Lower leg skin (tissue), 4 donors: ENCODE measurements around the gene C11orf58. TPM values are rescaled to one million over a fixed set of nuclear protein-coding genes. Genes with fewer than 3 reads are reported as not detected.
A peak's percentile ranks its signal among the peaks of the same experiment; 100 is the strongest.

ENCODE experiments used
- DNase-seq, 2 donors: peaks; one replicate each; pipeline ENCODE4 v3.0.0-alpha.2; 2019; ENCODE audit warnings: low spot score in 2 of 2
- H3K4me3 ChIP-seq: fragments of 200-600 bp; sonication (generic); 2 replicates; pipeline ENCODE4 v1.5.1; 2017; ENCODE audit warnings: mild to moderate bottlenecking, low read depth; ENCODE audit not compliant: poor library complexity, severe bottlenecking
- CTCF ChIP-seq, 3 donors: fragments of 450-650 bp; IDR thresholded peaks; one replicate each; pipeline ENCODE4 v1.5.1; 2016; ENCODE audit warnings: antibody characterized with exemption in 3 of 3, mild to moderate bottlenecking in 3 of 3, moderate library complexity in 2 of 3
- POLR2A ChIP-seq, 2 donors: fragments of 450-650 bp; IDR thresholded peaks; one replicate each; pipeline ENCODE4 v1.6.1; 2016 to 2017; ENCODE audit warnings: antibody characterized with exemption in 2 of 2, mild to moderate bottlenecking in 1 of 2, moderate library complexity in 1 of 2
- WGBS, 2 donors: methylation state at CpG; one replicate each; pipeline ENCODE4 v1.1.5; 2018; 5-methylcytosine and 5-hydroxymethylcytosine counted together
- intact Hi-C: fragments of 100-400 bp; cut with DNase I; formaldehyde crosslinking; loops from one replicate; pipeline ENCODE4 v1.15.0; 2023; ENCODE audit warnings: low total_unique reads
- total RNA-seq, 4 donors: library from RNA; depleted of rRNA; stranded (reverse); fragments of >200 nt; gene quantifications; one replicate each; pipeline ENCODE4 v1.1.0, GENCODE V29; 2016

The C11orf58 gene
- total RNA-seq, 4 donors from 2014 or later = 109 to 168 (median 154) TPM

GRCh38 chr11:16790486-16791190 lies 52.2 kb downstream of the C11orf58 start:
- TF ChIP-seq CTCF (IDR thresholded peaks at IDR 0.05) = no peak
- no peak for TF ChIP-seq POLR2A (IDR thresholded peaks at IDR 0.05)
- no peak for DNase-seq
- no peak overlapping the region for H3K4me3 ChIP-seq
- intact Hi-C loops = no loop called here
- 79 to 91% methylated on average over 11 to 16 of the region's 16 CpGs for WGBS, 2 donors

- WGBS, 2 donors = 60% methylated on average over 13 of the region's 13 CpGs
- no peak overlapping the region for H3K4me3 ChIP-seq
- no peak for TF ChIP-seq POLR2A (IDR thresholded peaks at IDR 0.05)
- intact Hi-C loops = no loop called here
- DNase-seq = peak in 1 of 2 donors; percentile 56
Measured at GRCh38 chr11:16791191-16791961, 52.9 kb downstream of the C11orf58 start.

GRCh38 chr11:16792426-16792825 lies 54.0 kb downstream of the C11orf58 start:
- intact Hi-C loops = no loop called here
- TF ChIP-seq CTCF (IDR thresholded peaks at IDR 0.05) = no peak
- TF ChIP-seq POLR2A (IDR thresholded peaks at IDR 0.05) = no peak
- H3K4me3 ChIP-seq = no peak overlapping the region
- no peak for DNase-seq

- H3K4me3 ChIP-seq = no peak overlapping the region
- TF ChIP-seq CTCF (IDR thresholded peaks at IDR 0.05) = no peak
- no peak for TF ChIP-seq POLR2A (IDR thresholded peaks at IDR 0.05)
- intact Hi-C loops = no loop called here
- no peak for DNase-seq
- 48 to 72% methylated on average over 3 of the region's 3 CpGs for WGBS, 2 donors
Measured at GRCh38 chr11:16793009-16793408, 54.6 kb downstream of the C11orf58 start.

GRCh38 chr11:16793511-16793910 lies 55.1 kb downstream of the C11orf58 start:
- intact Hi-C loops = no loop called here
- no peak for TF ChIP-seq POLR2A (IDR thresholded peaks at IDR 0.05)
- TF ChIP-seq CTCF (IDR thresholded peaks at IDR 0.05) = no peak

GRCh38 chr11:16794047-16794818 lies 55.8 kb downstream of the C11orf58 start:
- no peak overlapping the region for H3K4me3 ChIP-seq
- 90 to 93% methylated on average over 17 of the region's 17 CpGs for WGBS, 2 donors
- TF ChIP-seq POLR2A (IDR thresholded peaks at IDR 0.05) (no peak), CTCF (IDR thresholded peaks at IDR 0.05) (no peak)
- intact Hi-C loops = no loop called here
- DNase-seq = no peak

More at GRCh38 chr11:16793511-16793910, 55.1 kb downstream of the C11orf58 start:
- 75 to 81% methylated on average over 3 of the region's 3 CpGs for whole genome bisulfite sequencing, 2 donors
- H3K4me3 ChIP-seq = no peak overlapping the region
- no peak for DNase-seq
